Karpas-422 (cell line): ENCODE data around the gene SPIB. TPM values are rescaled to one million over a fixed set of nuclear protein-coding genes. Genes with fewer than 3 reads are reported as not detected.
A peak's percentile ranks its signal among the peaks of the same experiment; 100 is the strongest.
"Not testable (repeated sequence)": the region's sequence is repeated elsewhere in the genome, so short reads cannot be mapped to it uniquely, and the experiment has no call there.

Experiments
- DNase-seq: peaks from one replicate; pipeline ENCODE4 v3.0.0-alpha.2; 2015
- H2AFZ ChIP-seq: fragments of 200-600 bp; sonication (generic); 2 replicates; pipeline ENCODE4 v1.6.1; 2014; ENCODE audit warnings: antibody characterized with exemption, low read length, mixed read lengths
- H3K27ac ChIP-seq: fragments of 200-600 bp; sonication (generic); 2 replicates; pipeline ENCODE4 v1.5.1; 2014; ENCODE audit warnings: mild to moderate bottlenecking, low read length, moderate library complexity
- H3K27me3 ChIP-seq: fragments of 200-600 bp; sonication (generic); 2 replicates; pipeline ENCODE4 v1.6.1; 2014; ENCODE audit warnings: low read length, mixed read lengths
- H3K36me3 ChIP-seq: fragments of 200-600 bp; sonication (generic); 2 replicates; pipeline ENCODE4 v1.6.1; 2014; ENCODE audit warnings: low read length, mixed read lengths; ENCODE audit not compliant: insufficient read depth
- H3K4me1 ChIP-seq: fragments of 200-600 bp; sonication (generic); 2 replicates; pipeline ENCODE4 v1.6.1; 2014; ENCODE audit warnings: mild to moderate bottlenecking, low read length, mixed read lengths
- H3K4me2 ChIP-seq: fragments of 200-600 bp; sonication (generic); 2 replicates; pipeline ENCODE4 v1.6.1; 2014; ENCODE audit warnings: low read length, low read depth, mild to moderate bottlenecking; ENCODE audit not compliant: poor library complexity, severe bottlenecking
- H3K4me3 ChIP-seq: fragments of 200-600 bp; sonication (generic); 2 replicates; pipeline ENCODE4 v1.5.1; 2014; ENCODE audit warnings: mild to moderate bottlenecking, antibody characterized with exemption, low read length, mixed read lengths
- H3K79me2 ChIP-seq: fragments of 200-600 bp; sonication (generic); 2 replicates; pipeline ENCODE4 v1.6.1; 2014; ENCODE audit warnings: mild to moderate bottlenecking, low read length, mixed read lengths
- H3K9ac ChIP-seq: fragments of 200-600 bp; sonication (generic); 2 replicates; pipeline ENCODE4 v1.6.0; 2014; ENCODE audit warnings: low read length
- H3K9me2 ChIP-seq: fragments of 200-600 bp; sonication (generic), shearing (Covaris generic); replicated peaks from 2 replicates; pipeline ENCODE4 v1.6.0; 2014; ENCODE audit warnings: mild to moderate bottlenecking, low read length, moderate library complexity; ENCODE audit not compliant: insufficient read depth
- H3K9me3 ChIP-seq: fragments of 300-700, 200-600 bp; sonication (generic); 2 replicates; pipeline ENCODE4 v1.6.1; 2014; ENCODE audit warnings: low read length, mixed read lengths
- H4K20me1 ChIP-seq: fragments of 200-600 bp; sonication (generic); 2 replicates; pipeline ENCODE4 v1.6.1; 2014; ENCODE audit warnings: mild to moderate bottlenecking, antibody characterized with exemption, low read length, low read depth; ENCODE audit not compliant: insufficient read depth
- total RNA-seq: library from RNA; depleted of rRNA; stranded (reverse); fragments of >200 nt; shearing (Covaris generic); gene quantifications from 2 replicates; pipeline ENCODE4 v1.2.3, GENCODE V29; 2014; ENCODE audit warnings: low replicate concordance

SPIB gene
- total RNA-seq, 1 experiment from 2014 or later: 239 TPM

DNA sequence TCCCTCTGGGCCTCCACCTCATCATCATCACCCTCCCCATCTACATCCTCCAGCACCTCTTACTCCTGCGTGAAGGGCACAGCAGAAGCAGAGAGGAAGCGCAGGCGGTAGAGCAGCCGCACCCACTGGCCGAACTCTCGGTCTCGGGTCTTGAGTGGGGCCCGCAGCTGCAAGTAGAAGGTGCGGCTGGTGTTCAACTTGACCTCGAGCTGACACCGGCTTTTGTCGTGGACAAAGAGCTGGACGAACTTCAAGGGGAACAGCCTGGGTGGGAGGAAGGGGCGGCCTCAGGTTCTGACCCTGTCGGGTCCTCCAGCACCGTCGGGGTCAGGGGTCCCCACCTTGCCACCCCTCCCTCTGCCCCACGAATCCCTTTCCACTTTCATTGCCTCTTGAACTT is 48.8 kb downstream of the SPIB start:
- Histone ChIP-seq H3K9me2 (no peaks in the 10 kb centered on the region), H3K4me1 (no peaks in the 10 kb centered on the region), H4K20me1 (no peaks in the 10 kb centered on the region), H3K9me3 (no peaks in the 10 kb centered on the region), H2AFZ (no peak overlapping the region), H3K4me2 (no peak overlapping the region), H3K36me3 (no peaks in the 10 kb centered on the region), H3K4me3 (no peak overlapping the region), H3K27me3 (no peaks in the 10 kb centered on the region), H3K9ac (no peak overlapping the region), H3K79me2 (no peaks in the 10 kb centered on the region), H3K27ac (no peak overlapping the region)
- no peak for DNase-seq

DNA sequence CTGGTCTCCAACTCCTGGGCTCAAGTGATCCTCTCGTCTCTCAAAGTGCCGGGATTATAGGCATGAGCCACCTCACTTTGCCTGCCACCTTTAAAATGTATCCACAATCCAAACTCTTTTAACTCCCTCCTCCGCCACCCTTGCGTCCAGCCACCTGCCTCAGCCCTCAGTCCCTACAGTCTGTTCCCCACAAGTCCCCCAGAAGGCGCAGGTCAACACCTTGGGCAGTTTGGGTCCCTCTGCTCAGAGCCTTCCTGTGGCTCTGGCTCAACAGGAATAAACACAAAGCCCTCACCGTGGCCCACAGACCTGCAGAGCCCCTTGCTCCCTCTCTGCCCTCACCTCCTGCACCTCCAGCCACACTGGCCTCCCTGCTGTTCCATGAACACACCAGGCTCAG is 50.1 kb downstream of the SPIB start:
- no peaks in the 10 kb centered on the region for H3K4me1 ChIP-seq

GRCh38 chr19:50473336-50473735 is 54.6 kb downstream of the SPIB start:
- H2AFZ ChIP-seq, H3K9me3 ChIP-seq, H3K4me3 ChIP-seq, H3K4me2 ChIP-seq, H3K4me1 ChIP-seq, DNase-seq, H3K27ac ChIP-seq, H3K9me2 ChIP-seq, H4K20me1 ChIP-seq, H3K9ac ChIP-seq, H3K27me3 ChIP-seq: not testable (repeated sequence)
- H3K36me3 ChIP-seq: peaks cover 10% of the 10 kb centered on the region
- H3K79me2 ChIP-seq: peaks cover 19% of the 10 kb centered on the region

More for the DNA sequence above, 50.1 kb downstream of the SPIB start:
- Histone ChIP-seq H3K9ac (no peak overlapping the region), H3K36me3 (no peaks in the 10 kb centered on the region), H3K27ac (no peak overlapping the region), H3K4me2 (no peak overlapping the region), H4K20me1 (no peaks in the 10 kb centered on the region), H2AFZ (no peak overlapping the region), H3K9me2 (no peaks in the 10 kb centered on the region), H3K27me3 (no peaks in the 10 kb centered on the region), H3K9me3 (no peaks in the 10 kb centered on the region), H3K4me3 (no peak overlapping the region), H3K79me2 (no peaks in the 10 kb centered on the region)
- no peak for DNase-seq

DNA sequence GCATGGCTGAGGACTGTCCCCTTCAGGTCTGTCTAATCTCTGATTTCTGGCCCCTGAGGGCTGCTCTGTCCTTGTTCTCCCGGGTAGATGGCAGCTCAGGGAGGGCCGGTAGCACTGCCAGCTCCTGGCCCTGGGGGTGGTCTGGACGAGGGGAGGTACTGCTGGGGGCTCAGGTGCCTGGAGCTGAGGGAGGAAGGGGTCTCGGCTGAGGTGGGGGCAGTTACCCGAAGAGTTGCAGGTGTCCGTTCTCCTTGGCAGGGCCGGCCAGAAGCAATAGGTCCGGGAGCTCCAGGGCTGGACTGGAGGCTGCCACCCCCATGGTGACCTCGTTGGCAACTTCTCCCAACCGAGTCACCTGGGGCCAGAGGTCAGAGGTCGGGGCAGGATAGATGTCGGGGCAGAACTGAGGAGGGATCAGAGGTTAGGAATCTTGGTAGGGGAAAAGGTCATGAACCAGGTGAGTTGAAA is 56.4 kb downstream of the SPIB start:
- Histone ChIP-seq H3K9me2 (no peaks in the 10 kb centered on the region), H3K9me3 (peaks cover 9% of the 10 kb centered on the region), H3K79me2 (peaks cover 29% of the 10 kb centered on the region), H3K4me2 (no peak overlapping the region), H3K9ac (no peak overlapping the region), H3K4me3 (no peak overlapping the region), H4K20me1 (no peaks in the 10 kb centered on the region), H2AFZ (no peak overlapping the region), H3K27me3 (no peaks in the 10 kb centered on the region), H3K36me3 (peaks cover 28% of the 10 kb centered on the region), H3K4me1 (peaks cover 8% of the 10 kb centered on the region), H3K27ac (no peak overlapping the region)
- DNase-seq: no peak

DNA sequence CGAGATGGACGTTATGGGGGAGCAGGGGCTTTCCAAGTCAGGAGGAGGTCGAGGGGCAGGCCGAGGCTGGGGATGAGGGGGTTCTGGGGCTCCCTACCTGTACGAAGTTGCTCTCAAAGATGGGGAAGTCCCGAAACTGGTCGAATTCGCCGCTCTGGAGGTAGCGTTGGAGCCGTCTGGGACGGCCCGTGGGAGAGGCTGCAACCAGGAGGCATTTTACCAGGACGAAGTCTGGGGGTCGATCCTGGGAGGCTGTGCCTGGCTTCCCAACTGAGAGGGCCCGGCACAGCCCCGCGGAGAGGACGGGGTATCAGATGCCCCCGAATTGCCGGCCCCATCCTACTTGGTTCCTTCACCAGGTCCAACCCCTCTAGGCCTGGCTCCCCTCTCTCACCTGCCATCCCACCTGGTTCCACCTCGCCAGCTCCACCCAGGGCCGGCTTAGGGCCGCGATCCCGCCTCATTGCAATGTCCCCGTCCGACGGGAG is 57.0 kb downstream of the SPIB start:
- no peaks in the 10 kb centered on the region for H4K20me1 ChIP-seq
- no peak overlapping the region for H3K4me2 ChIP-seq
- H3K4me1 ChIP-seq: peaks cover 8% of the 10 kb centered on the region
- no peaks in the 10 kb centered on the region for H3K9me2 ChIP-seq
- H3K4me3 ChIP-seq: no peak overlapping the region
- DNase-seq: no peak
- H3K9ac ChIP-seq: no peak overlapping the region
- H3K27me3 ChIP-seq: no peaks in the 10 kb centered on the region
- peaks cover 9% of the 10 kb centered on the region for H3K9me3 ChIP-seq
- H3K27ac ChIP-seq: no peak overlapping the region
- H3K36me3 ChIP-seq: peaks cover 34% of the 10 kb centered on the region
- no peak overlapping the region for H2AFZ ChIP-seq
- peaks cover 29% of the 10 kb centered on the region for H3K79me2 ChIP-seq

DNA sequence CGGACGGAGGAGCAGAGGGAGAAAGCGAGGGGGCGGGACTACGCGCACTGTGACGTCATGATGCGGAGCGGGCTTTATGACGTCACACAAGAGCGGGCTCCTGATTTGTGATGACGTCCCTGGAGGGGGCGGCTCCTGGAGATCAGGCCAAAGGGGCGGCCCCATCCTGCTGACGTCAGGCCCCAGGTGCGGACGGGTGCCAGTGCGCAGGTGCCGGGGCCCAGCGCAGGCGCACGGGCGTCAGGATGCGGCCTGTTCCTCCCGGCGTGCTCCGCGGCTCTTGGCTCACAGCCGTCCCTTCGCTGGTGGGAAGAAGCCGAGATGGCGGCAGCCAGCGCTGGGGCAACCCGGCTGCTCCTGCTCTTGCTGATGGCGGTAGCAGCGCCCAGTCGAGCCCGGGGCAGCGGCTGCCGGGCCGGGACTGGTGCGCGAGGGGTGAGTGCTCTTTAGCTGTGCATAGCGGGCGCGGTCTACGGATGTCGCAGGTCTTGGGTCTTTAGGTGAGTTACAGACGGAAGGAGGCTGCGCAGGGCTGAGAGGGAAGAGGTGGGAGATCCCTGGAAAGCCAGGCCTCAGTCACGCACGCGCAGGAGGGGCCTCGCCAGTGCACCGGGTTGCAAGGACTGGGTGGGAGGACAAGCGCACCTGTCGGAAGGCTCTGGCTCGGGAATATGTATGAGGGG is 57.6 kb downstream of the SPIB start, which contains the start of the genes EMC10 and GARIN5A:
EMC10 (plus strand) TSS at position 284 of the 683 bp plus-strand sequence; CDS start at position 322, 38 bp downstream.
GARIN5A (minus strand) TSS at position 625 of the 683 bp plus-strand sequence; CDS start at position 165, 460 bp downstream.
- DNase-seq: peak; percentile 100
- Histone ChIP-seq H3K27me3 (no peaks in the 10 kb centered on the region), H3K4me3 (peak within 1 kb of the TSS; percentile 98), H2AFZ (peak within 1 kb of the TSS; percentile 82; the same call in 1 of the 2 replicates), H3K27ac (peak within 1 kb of the TSS; percentile 84), H3K36me3 (peaks cover 38% of the 10 kb centered on the region), H3K4me2 (peak within 1 kb of the TSS; percentile 94), H4K20me1 (no peaks in the 10 kb centered on the region), H3K79me2 (peaks cover 29% of the 10 kb centered on the region), H3K4me1 (peaks cover 8% of the 10 kb centered on the region), H3K9ac (peak within 1 kb of the TSS; percentile 99), H3K9me2 (no peaks in the 10 kb centered on the region), H3K9me3 (peaks cover 9% of the 10 kb centered on the region)

DNA sequence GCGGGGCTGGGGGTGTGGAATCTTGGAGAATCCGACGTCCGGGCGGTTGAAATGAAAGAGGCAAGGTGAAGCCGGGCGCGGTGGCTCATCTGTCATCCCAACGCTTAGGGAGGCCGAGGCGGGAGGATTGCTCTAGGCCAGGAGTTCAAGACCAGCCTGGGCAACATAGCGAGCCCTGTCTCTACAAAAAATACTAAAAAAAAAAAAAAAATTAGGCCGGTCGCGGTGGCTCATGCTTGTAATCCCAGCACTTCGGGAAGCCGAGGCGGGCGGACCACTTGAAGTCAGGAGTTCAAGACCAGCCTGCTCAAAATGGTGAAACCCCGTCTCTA is 58.1 kb downstream of the SPIB start:
- Histone ChIP-seq H2AFZ (0 out of 2 replicates have a peak overlapping the region, but pooled peaks have one; percentile 82), H3K27ac (peak overlapping the region; percentile 84), H3K9ac (peak overlapping the region; percentile 99), H3K4me1 (peaks cover 8% of the 10 kb centered on the region), H3K27me3 (no peaks in the 10 kb centered on the region), H3K4me2 (peak overlapping the region; percentile 94), H3K36me3 (peaks cover 38% of the 10 kb centered on the region), H4K20me1 (no peaks in the 10 kb centered on the region), H3K4me3 (peak overlapping the region; percentile 98), H3K79me2 (peaks cover 29% of the 10 kb centered on the region), H3K9me2 (no peaks in the 10 kb centered on the region), H3K9me3 (peaks cover 9% of the 10 kb centered on the region)
- DNase-seq: no peak

DNA sequence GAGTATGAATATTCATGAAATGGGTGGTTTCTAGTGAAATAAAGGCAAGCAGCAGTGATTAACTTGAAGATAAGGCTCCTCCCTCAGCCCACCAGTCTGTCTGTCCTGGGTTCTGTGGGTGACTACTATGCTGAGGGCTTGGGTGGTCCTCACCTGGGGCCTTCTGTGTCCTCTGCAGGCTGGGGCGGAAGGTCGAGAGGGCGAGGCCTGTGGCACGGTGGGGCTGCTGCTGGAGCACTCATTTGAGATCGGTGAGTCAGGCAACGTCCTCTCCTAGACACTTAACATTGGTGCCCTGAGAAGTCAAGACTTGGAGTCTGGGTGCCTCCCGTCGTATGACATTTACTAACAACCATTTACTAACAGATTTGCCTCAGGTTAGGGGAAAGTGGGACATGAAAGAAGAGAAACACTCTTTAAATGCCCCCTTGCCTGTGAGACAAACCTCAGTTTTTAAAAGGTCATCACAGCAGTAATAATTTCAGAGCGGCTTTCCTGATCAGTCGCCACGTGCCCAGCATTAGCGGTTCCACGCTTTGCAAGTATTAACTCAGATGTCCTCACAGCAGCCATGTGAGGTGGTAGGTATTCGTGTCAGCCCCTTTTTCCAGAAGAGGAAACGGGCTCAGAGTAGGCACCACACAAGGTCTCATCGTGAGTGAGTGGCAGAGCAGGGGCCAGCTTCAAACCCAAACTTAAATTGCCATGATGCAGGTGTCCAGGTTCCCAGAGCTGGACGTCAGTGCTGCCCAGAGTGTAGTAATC is 59.2 kb downstream of the SPIB start:
- Histone ChIP-seq H3K9me3 (peaks cover 9% of the 10 kb centered on the region), H3K79me2 (peaks cover 29% of the 10 kb centered on the region), H3K36me3 (peaks cover 46% of the 10 kb centered on the region), H4K20me1 (no peaks in the 10 kb centered on the region), H3K9me2 (no peaks in the 10 kb centered on the region), H2AFZ (no peak overlapping the region), H3K27ac (no peak overlapping the region), H3K27me3 (no peaks in the 10 kb centered on the region), H3K4me2 (peak overlapping the region; percentile 94), H3K4me3 (peak overlapping the region; percentile 98), H3K4me1 (peaks cover 8% of the 10 kb centered on the region), H3K9ac (no peak overlapping the region)
- no peak for DNase-seq
